HG03571 (cell line): ENCODE measurements around the gene GSTA3.
"Not testable (repeated sequence)": the region's sequence is repeated elsewhere in the genome, so short reads cannot be mapped to it uniquely, and the experiment has no call there.

Experiments used
- ATAC-seq: cut with Tn5 transposase; IDR thresholded peaks from one replicate; pipeline ENCODE4 v1.9.1; 2021; ENCODE audit not compliant: unreplicated experiment

GSTA3 gene

GRCh38 chr6:52914516-52914915 lies 5.0 kb upstream of the GSTA3 start:
- no peak for ATAC-seq

GRCh38 chr6:52910091-52910490 lies 593 bp upstream of the GSTA3 start:
- no peak for ATAC-seq

- no peak for ATAC-seq
These were observed 367 bp downstream of the GSTA3 start for GRCh38 chr6:52909131-52909530.

- ATAC-seq: no peak
These were observed 972 bp downstream of the GSTA3 start for GRCh38 chr6:52908526-52908925.

- no peak for ATAC-seq
These were observed 4.8 kb downstream of the GSTA3 start for GRCh38 chr6:52904562-52905279.

- no peak for ATAC-seq
These were observed 9.0 kb downstream of the GSTA3 start for GRCh38 chr6:52900536-52900935.

GRCh38 chr6:52895790-52896189 lies 13.7 kb downstream of the GSTA3 start:
- not testable (repeated sequence) for ATAC-seq

- no peak for ATAC-seq
These were observed 15.2 kb downstream of the GSTA3 start for GRCh38 chr6:52894285-52894684.

- no peak for ATAC-seq
These were observed 15.7 kb downstream of the GSTA3 start for GRCh38 chr6:52893803-52894202.

GRCh38 chr6:52893221-52893620 lies 16.3 kb downstream of the GSTA3 start:
- ATAC-seq: no peak

- no peak for ATAC-seq
These were observed 19.5 kb downstream of the GSTA3 start for GRCh38 chr6:52890018-52890417.

- no peak for ATAC-seq
These were observed 21.5 kb downstream of the GSTA3 start for GRCh38 chr6:52887910-52888524.

- ATAC-seq: peak; percentile 99
These were observed 27.3 kb downstream of the GSTA3 start for GRCh38 chr6:52881996-52882841.

GRCh38 chr6:52881662-52881995 lies 27.9 kb downstream of the GSTA3 start:
- no peak for ATAC-seq

- ATAC-seq: no peak
These were observed 31.7 kb downstream of the GSTA3 start for GRCh38 chr6:52877786-52878185.

GRCh38 chr6:52877168-52877567 lies 32.3 kb downstream of the GSTA3 start:
- ATAC-seq: no peak

GRCh38 chr6:52876056-52876787 lies 33.3 kb downstream of the GSTA3 start:
- no peak for ATAC-seq

GRCh38 chr6:52872031-52872430 lies 37.5 kb downstream of the GSTA3 start:
- ATAC-seq: no peak

GRCh38 chr6:52871621-52872020 lies 37.9 kb downstream of the GSTA3 start:
- no peak for ATAC-seq

GRCh38 chr6:52870335-52871091 lies 39.0 kb downstream of the GSTA3 start:
- ATAC-seq: not testable (repeated sequence)

- ATAC-seq: not testable (repeated sequence)
These were observed 40.6 kb downstream of the GSTA3 start for GRCh38 chr6:52868899-52869298.
